Activated CD8-positive, alpha-beta memory T cell treated with anti-CD3 and anti-CD28 coated beads for 1 hour (primary cell): ENCODE measurements around the gene THAP7.

Experiments
- DNase-seq, 2 donors: peaks; one replicate each; pipeline ENCODE4 v3.0.0-alpha.2; 2020; ENCODE audit warnings: low read depth in 1 of 2; ENCODE audit errors: extremely low read depth in 1 of 2

Gene THAP7

DNA sequence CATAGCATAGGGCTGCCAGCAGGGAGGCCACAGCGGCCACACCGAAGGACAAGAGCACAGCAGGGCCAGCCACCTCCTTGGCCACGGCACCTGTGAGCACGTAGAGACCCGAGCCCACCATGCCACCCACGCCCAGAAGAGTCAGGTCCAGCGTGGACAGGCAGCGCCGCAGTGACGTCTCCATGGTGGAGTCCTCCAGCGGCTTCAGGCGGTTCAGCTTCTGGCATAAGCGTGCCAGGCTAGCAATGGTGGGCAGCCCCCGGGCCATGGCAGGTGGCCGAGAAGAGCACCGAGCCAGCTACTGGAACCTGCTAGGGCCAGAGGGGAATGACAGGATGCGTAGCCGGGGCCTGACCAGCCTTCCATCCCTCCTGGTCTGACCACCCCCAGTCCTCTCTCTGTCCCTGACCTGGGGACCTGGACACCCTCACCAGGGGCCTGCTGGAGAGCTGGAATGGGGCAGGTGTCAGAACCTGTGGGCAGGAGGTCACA, 29.7 kb upstream of the THAP7 start:
- DNase-seq = no peak

DNA sequence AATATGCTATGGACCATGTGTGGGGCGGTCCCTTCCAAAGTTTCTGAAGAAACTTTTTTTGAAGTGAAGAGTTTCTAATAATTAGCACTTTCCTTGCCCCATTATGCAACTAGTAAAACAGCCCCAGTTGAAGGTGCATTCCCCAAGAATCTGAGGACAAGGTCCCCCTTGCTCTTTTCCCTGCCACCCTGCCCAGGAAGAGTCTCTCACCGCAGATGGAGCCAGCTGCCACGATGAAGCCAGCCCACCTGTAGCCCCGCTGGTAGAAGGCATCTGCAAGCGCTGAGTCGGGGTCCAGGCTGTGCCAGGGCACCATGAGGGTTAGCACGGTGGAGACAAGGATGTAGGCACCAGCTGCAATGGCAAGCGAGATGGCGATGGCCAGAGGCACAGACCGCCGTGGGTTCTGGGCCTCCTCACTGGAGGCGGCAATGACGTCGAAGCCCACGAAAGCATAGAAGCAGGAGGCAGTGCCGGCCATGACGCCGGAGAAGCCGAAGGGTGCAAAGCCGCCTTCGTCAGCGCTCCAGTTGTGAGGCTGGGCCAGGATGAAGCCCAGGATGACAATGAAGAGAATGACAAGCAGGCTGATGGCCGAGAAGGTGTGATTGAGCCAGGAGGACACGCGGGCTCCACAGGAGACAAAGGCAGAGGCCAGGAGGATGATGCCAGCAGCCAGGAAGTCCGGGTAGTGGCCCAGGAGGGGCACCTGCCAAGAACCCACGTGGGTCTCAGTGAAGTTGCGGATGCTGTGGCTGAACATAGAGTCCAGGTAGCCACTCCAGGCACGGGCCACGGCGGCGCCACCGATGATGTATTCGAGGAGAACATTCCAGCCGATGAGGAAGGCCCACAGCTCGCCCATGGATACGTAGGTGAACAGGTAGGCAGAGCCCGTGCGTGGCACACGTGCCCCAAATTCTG, 29.0 kb upstream of the THAP7 start:
- no peak for DNase-seq

DNA sequence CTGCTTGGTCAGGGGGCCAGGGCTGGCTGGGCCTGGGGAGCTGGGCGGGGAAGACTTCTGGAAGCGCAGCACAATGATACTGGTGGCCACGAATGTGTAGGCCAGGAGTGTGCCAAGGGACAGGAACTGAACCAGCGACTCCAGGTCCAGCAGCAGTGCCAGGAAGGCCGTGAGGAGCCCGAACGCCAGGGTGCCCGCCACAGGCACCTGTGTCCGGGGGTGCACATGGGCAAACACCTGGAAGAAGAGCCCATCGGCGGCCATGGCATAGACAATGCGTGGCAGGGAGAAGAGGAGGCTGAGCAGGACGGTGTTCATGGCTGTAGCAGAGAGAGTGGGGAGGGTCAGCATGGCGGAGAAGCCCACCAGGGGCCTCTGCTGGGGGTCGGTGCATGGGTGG, 28.1 kb upstream of the THAP7 start:
- DNase-seq = no peak

DNA sequence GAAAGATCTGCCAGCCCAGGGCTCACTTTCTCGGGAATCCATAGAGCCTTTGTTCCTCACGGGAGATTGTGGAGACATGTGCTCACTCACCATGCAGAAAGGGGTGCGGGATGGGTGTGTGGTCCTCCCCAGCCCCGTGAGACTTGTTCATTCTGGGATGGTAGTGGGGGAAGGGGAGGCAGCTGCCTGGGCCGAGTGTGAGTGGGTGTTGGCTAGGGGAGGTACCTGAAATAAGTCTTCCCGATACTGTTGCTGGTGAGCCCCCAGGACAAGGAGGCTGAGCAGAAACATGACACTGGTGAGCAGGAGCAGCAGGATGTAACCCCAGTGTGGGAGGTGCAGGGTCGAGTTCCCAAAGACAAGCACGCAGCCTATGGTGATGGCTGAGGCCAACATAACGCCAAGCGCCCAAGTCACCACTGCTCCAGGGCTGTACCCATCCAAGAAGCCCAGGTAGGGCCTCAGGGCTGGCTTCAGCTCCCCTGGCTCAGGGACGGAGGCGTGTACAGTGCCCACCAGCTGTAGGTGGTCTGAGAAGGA, 27.6 kb upstream of the THAP7 start:
- no peak for DNase-seq

DNA sequence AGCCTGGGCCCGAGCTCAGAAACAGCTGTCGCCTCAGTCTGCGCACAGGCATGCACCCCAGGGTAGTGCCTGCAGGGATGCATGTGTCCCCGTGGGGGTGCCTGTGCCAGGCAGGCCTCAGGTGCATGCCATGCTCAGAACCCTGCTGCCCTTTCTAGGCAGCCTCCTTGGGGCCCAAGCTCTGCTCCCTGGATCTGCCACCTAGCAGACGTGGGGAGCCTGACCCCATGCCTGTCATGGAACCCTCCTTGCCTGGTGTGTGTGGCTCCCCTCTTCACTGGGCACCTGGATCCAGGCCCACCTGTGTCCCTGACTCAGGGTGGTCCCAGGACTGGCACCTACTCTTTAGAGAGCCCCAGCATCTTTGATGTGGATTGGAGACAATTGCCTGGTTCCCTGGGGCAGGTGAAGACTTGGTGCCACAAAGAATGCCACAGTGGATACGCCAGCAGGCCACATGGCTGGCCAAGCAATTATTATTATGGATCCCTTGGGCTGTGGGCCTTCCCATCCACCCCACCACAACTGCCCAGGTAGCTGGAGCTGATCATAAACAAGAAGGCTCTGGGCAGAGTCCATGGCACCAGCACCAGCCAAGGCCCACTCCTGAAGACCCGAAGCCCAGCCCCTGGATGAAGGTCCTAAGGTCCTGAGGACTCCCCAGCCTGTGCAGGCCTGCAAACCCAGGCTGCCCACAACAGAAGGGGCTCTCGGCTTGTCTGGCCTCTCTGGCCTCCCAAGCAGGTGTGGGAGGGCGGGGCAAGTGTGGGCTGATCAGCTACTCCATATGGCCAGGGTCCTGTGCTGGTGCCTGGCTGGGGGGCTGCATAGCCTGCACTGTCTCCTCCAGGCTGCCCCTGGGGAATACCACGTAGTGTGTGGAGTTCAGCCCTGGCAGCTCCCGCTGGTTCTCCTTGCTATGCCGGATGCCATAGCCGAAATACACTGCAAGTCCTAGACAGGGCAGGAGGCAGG, 26.6 kb upstream of the THAP7 start:
- no peak for DNase-seq

DNA sequence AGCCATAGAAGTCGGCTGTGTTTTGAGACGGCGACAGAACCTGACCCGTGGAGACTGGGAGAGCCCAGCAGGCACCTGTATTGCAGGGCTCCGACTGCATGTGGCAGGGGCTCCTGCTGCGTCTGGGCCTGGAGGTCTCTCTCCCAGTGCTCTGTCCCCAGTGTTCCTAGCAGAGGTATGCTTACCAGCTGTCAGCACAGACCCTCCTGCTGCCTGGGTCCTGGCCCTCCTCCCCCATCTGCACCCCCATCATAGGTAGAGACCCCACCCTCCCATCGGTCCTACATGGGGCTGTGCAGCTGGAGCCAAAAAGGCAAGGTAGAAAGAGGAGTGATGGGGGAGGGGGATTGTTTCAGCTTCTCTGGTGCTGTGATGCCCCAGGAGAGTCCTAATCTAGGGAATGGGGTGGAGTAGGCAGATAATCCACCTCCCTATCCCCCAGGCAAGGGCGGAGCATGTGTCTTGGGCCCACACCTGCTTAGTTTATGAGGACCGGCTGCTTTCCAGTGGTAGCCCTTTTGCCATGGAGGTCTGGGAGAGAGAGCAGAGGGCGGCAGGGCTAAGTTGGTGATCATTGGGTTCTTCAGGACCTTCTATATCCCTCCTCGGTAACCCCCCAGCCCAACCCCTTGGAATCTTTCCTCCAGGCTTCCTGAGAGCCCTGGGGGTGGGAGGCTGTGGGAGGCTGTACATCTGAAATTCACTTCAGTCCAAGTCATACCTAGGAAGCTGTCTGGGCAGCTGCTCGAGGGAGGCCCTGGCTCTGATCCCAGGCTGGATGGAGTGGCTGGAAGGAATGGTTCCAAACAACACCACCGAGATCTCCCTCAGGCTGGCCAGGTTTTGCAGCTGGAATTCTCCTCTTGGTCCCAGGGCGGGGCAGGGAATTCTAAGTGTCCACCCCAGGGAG, 25.1 kb upstream of the THAP7 start:
- no peak for DNase-seq

DNA sequence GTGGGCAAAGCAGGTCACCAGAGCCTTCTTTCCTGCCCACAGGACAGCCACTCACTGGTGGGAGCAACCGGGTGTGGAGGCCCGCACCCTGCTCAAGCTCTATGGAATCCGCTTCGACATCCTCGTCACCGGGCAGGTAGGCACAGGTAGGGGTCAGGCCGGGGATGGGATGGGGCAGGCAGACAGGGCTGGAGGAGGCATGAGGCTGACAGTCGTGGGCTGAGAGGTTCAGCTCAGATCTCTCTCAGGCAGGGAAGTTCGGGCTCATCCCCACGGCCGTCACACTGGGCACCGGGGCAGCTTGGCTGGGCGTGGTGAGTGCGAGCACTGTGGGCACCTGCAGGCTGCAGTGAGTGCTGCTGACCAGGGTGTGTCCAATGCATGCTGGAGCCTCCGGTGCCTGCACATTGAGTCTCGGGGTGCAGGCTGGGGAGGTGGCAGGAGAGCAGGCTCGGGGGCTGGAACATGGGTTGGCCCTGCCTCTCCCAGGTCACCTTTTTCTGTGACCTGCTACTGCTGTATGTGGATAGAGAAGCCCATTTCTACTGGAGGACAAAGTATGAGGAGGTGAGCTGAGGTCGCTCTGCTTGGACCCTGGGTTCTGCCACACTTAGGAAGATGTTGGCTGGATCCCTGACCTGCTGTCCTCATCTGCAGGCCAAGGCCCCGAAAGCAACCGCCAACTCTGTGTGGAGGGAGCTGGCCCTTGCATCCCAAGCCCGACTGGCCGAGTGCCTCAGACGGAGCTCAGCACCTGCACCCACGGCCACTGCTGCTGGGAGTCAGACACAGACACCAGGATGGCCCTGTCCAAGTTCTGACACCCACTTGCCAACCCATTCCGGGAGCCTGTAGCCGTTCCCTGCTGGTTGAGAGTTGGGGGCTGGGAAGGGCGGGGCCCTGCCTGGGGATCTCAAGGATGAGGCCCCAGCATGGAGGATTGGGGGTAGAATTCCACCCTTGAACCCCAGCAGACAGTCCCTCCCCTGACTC, 24.1 kb upstream of the THAP7 start:
- no peak for DNase-seq

DNA sequence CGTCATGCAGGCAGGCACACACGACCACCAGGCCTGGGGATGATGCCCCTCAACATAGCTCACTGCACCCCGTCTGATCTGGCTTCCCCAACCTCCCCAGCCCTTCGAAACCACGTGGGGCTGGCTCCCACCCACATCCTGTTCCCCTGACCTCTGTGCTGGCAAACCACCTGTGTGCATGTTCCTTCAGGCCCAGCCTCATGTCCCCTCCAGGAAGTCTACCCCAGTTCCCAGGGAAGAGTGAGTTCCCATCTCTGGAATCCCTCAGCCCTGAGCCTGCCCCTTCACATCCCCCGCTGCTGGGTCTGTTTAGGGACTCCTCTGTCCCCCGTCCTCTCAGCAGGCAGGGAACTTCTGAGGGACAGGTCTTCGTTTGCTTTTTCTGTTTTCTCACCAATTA, 23.3 kb upstream of the THAP7 start:
- no peak for DNase-seq

DNA sequence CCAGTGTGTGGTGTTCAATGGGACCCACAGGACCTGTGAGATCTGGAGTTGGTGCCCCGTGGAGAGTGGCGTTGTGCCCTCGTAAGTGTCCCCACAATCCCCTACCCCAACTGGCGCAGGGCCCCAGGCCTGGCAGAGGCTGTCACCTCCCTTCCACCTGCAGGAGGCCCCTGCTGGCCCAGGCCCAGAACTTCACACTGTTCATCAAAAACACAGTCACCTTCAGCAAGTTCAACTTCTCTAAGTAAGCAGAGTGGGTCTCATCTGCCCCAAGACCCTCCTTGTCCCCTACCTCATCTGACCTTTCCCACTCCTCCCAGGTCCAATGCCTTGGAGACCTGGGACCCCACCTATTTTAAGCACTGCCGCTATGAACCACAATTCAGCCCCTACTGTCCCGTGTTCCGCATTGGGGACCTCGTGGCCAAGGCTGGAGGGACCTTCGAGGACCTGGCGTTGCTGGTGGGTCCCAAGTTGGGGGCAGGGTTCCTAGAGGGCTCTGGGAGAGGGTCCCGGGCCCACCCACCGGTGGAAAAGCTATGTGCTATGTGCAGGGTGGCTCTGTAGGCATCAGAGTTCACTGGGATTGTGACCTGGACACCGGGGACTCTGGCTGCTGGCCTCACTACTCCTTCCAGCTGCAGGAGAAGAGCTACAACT, 21.2 kb upstream of the THAP7 start:
- DNase-seq = no peak

DNA sequence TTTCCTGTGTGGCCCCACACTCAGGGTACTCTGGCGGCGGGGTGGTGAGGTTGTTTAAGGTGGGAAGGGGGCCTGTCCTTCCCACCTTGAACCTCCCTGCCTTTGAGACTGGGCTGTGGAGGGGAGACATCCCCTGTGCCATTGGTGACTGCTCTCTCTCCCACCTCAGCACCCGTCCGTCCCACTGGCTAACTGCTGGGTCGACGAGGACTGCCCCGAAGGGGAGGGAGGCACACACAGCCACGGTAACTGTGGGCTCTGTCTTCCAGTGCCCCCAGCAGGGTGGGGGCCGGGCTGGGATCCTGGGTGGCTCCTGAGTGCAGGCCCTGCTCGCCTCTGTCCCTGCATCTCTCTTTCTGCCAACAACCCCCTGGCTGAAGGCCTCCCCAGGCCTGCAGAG, 20.6 kb upstream of the THAP7 start:
- no peak for DNase-seq

DNA sequence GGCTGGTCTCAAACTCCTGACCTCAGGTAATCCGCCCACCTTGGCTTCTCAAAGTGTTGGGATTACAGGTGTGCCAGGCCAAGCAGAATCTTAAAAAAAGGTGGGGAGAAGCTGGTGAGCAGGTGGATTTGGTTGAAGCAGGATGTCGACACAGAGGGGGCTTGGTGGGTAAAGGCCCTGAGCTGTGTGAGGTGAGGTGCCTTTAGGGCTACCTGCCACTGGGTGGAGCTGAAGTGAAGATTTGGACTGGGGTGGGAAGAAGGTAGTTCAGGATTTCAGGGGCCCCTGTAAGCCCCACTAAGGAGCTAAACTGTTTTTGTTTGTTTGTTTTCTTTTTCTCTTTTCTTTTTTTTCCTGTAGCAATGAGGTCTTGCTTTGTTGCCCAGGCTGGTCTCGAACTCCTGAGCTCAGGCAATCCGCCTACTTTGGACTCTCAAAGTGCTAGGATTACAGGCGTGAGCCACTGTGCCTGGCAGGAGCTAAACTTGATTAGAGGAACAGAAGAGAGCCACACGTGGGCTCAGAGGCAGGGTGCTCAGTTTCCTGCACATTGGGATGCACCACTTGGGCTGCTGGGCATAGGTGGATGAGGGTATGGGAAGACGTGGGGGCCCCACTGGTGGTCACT, 19.0 kb upstream of the THAP7 start:
- DNase-seq = no peak

DNA sequence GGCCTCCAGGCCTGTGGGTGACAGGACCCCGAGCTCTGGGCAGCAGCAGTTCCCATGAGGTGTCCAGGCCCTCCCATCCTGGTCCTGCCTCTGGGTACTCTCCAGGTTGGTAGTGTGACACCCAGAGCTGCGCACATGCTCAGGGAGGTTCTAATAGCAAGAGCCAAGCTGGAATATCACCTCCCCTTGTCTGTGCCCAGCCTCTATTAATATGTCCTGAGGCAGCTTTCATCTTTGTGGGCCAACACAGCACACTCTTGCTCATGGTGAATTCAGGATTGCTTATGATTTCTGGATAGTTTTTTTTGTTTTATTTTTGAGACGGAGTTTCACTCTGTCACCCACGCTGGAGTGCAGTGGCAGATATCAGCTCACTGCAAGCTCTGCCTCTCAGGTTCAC, 16.4 kb upstream of the THAP7 start:
- no peak for DNase-seq

DNA sequence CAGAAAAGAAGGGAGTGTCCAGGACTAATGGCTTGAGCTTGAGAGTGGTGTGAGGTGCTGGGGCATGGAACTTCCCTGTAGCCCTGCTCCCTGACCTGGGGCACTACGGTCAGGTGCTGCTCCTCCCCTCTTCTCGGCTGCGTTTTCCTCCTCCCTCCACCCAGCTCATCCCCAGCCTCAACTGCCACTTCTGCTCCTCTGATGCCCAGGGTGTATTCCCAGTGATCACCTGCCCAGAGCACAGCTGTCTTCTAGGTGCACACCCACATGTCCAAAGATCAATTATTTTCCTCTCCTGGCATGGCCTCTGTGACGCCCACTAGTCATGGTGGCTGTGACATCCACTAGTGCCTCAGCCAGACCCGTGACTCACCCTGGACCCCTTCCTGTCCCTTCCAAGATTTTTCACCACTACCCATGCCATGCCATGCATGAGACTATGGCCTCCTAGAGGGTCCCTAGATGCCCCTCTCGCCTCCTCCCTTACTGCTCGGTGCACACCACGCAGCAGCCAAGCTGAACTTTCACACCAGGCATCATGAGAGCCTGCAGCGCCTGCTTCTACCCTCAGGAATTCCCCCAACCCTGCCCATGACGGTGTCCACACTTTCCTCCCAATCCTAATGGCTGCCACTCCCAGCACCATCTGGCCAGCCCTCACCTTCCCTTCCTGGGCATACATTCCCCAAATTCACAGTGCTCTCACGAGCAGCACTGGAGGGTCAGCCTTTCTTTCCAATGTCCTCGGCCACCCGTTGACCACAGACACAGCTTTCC, 14.9 kb upstream of the THAP7 start:
- no peak for DNase-seq

DNA sequence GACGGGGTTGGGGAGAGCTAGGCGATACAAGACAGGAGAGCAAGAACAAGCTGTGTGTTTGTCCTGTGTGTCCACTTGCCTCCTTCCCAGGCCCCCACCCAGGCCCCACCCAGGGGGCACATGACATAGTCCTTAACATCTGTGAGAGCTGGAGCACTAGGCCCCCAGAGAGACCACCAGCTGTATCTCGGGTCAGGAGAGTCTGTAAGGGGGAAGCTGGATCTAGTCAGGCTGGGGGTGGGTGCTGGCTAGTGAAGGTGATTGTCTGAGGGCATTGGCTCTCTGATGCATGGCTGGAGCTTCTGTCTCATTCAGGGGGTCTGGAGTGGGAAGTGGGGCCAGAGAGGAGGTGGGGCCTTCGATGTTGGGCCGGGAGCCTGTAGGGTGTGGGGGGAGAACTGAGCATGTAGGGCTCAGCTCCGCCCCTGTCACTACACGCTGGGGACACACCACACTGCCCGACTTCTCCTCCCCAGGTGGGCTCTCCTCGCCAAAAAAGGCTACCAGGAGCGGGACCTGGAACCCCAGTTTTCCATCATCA, 13.6 kb upstream of the THAP7 start:
- DNase-seq = no peak

DNA sequence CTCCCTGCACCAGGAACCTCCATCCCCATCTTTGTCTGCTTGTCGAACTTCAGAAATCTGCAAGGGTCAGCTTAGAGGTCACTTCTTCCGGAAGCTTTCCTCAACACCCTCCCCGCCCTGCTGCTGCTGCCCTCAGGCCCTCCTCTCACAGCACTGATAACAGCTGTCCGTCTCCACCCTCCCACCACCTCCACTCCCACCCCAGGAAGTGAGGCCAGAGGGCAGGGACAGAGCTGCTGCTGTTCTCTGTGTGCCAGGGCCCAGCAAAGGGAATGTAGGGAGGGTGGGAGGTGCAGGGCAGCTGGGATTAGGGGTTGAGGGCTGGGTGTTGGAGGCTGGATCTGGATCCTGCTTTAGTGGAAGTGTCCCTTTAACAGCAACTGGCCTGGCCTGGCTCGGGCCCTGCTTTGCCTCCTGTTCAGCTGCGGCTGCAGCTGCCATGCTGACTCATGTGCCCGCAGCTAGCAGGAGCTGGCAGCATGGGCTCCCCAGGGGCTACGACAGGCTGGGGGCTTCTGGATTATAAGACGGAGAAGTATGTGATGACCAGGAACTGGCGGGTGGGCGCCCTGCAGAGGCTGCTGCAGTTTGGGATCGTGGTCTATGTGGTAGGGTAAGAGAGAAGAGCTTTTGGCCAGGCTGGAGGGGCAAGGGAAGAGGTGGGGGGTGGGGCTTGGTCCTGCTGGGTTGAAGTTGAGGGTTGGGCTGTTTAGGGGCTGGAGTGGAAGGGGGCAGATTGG, 13.0 kb upstream of the THAP7 start, which contains the start of gene P2RX6:
Gene P2RX6, plus strand, starts transcription at position 440 of the 740 bp plus-strand sequence. Its CDS starts 10 bp downstream, at position 450.
- DNase-seq = no peak

DNA sequence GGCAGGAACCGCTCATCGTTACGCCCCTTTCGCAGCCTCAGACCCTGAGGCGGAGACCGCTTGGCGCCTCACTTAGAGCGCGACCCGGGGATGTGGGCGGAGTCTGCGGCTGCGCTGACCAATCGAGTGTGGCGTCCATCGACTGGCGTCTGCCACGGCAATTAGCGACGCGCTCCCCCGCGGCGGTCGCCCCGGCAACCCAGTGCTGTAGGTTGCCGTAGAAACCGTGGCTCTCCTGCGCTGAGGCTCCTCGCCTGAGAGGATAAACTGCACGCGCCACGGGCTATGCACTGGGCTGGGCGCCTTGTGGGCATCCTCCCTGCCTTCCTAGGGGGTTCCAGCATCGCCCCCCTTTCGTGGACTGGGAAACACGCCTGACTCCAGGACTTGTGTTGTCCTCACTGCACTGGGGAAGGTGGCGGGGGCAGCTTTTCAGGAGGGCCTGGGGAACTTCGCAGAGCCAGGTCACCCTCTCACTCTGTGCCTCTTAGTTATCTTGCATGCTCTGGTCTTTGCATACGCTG, 12.3 kb upstream of the THAP7 start:
- peak; percentile 62 to 73 for DNase-seq
